HG03196 (cell line): ENCODE data around the gene CYB561.

Experiments used
- ATAC-seq: cut with Tn5 transposase; IDR thresholded peaks from one replicate; pipeline ENCODE4 v1.9.1; 2021; ENCODE audit not compliant: unreplicated experiment

CYB561 gene

GRCh38 chr17:63435681-63436522, 10.2 kb downstream of the CYB561 start:
- no peak for ATAC-seq

- ATAC-seq: no peak
These were observed 11.0 kb downstream of the CYB561 start for GRCh38 chr17:63434951-63435571.

- ATAC-seq: no peak
These were observed 12.1 kb downstream of the CYB561 start for GRCh38 chr17:63433746-63434591.

GRCh38 chr17:63431939-63432804, 13.9 kb downstream of the CYB561 start:
- no peak for ATAC-seq

GRCh38 chr17:63431618-63431938, 14.5 kb downstream of the CYB561 start:
- no peak for ATAC-seq

- no peak for ATAC-seq
These were observed 15.9 kb downstream of the CYB561 start for GRCh38 chr17:63430223-63430622.

- ATAC-seq: no peak
These were observed 16.3 kb downstream of the CYB561 start for GRCh38 chr17:63429766-63430165.

- no peak for ATAC-seq
These were observed 19.2 kb downstream of the CYB561 start for GRCh38 chr17:63426917-63427308.

DNA sequence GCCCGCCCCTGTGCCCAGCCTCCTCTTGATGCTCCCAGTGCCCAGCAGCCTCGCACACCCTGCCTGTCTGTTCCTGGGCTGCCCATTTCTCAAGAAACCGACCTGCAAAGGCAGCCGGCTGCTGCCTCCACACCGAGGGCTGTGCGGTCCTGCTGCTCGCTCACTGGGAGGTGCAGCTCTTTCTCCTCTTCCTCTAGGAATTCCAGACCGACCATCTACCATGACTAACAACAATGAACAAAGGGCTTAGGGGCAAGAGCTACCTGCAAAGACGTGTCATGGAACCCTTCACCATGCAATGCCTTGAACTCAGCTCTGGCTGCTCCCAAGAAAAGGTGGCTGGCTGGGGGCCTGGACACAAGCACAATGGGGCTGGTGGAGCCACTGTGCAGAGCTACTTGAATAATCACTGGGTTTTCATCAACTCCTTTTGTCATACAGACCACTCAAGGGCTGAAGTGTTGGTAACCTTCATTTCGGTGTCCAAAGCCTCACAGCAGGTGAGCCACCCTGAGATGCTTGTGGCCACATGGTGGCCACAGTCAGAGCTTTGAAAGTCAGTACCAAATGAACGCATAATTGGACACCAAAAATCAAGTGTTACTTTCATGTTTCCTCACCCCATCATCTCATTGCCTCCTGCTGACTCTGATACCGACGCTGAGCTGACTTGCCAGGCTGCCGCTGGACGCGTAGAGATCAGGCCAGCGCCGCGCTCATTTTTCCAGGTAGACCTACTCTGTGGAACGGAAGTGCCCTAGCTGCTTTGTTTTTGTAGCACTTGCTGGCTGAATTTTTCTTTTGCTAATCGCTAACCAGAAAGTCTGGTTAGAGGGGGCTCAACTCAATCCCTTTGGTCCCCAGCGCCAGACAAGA, 19.8 kb downstream of the CYB561 start:
- no peak for ATAC-seq

- ATAC-seq: no peak
These were observed 20.6 kb downstream of the CYB561 start for GRCh38 chr17:63425483-63425882.

- no peak for ATAC-seq
These were observed 22.1 kb downstream of the CYB561 start for GRCh38 chr17:63423963-63424362.

- ATAC-seq: no peak
These were observed 22.7 kb downstream of the CYB561 start for GRCh38 chr17:63423251-63423950.

- ATAC-seq: no peak
These were observed 24.1 kb downstream of the CYB561 start for GRCh38 chr17:63421681-63422645.

DNA sequence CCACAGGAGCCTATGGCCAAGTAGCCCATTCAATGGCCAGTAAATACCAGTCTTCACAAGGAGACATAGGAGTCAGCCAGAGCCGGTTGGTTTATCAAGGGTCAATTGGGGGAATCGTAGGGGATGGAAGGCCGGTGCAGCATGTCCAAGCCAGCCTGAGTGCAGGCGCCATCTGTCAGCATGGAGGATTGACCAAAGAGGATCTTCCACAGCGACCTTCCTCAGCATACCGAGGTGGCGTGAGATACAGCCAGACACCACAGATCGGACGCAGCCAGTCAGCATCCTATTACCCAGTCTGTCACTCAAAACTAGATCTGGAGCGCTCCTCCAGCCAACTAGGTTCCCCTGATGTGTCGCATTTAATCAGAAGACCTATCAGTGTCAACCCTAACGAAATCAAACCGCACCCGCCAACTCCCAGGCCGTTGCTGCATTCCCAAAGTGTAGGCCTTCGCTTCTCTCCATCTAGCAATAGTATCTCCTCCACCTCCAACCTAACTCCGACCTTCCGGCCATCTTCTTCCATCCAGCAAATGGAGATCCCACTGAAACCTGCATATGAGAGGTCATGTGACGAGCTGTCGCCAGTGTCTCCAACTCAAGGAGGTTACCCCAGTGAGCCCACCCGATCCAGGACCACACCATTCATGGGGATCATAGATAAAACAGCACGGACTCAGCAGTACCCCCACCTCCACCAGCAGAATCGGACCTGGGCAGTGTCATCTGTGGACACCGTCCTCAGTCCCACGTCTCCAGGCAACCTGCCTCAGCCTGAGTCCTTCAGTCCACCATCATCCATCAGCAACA, 25.0 kb downstream of the CYB561 start:
- ATAC-seq: no peak

GRCh38 chr17:63419949-63420867, 25.9 kb downstream of the CYB561 start:
- ATAC-seq: no peak

DNA sequence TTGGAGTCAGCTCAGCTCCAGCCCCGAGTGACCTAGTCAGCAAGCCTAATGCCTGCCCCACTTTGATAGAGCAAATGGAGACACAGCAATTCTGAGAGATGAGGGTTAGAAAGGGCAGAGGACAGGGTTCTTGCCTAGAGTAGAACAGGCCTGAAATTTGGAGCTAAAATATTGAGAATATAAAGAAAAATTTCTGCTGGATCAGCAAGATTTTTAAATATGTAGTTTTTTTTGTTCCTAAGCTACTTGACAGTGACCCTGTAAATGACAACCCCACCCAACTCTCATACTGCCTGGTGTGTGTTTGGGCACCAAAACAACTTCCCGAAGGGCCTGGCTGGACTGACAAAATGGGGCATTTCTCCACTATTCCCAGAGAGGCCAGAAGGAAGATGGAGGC, 26.7 kb downstream of the CYB561 start:
- no peak for ATAC-seq
